ENCODE results near the gene WDR82. TPM values are rescaled to one million over a fixed set of nuclear protein-coding genes. Genes with fewer than 3 reads are reported as not detected.

The WDR82 gene
- total RNA-seq, 4 donors from 2014 or later = 42.9 to 56.9 (median 51.4) TPM

GRCh38 chr3:52253314-52254304 lies 24.8 kb downstream of the WDR82 start:
- ATAC-seq (ENCODE audit: low FRiP score) = peak; percentile 38
- no peak for TF ChIP-seq CTCF (IDR thresholded peaks at IDR 0.05)
- no peak for DNase-seq (ENCODE audit: low spot score)

- DNase-seq (ENCODE audit: low spot score) = no peak
- ATAC-seq (ENCODE audit: low FRiP score) = no peak
- TF ChIP-seq CTCF (IDR thresholded peaks at IDR 0.05) = no peak
Measured at GRCh38 chr3:52250122-52250521, 28.3 kb downstream of the WDR82 start.

GRCh38 chr3:52249683-52250082 lies 28.8 kb downstream of the WDR82 start:
- DNase-seq (ENCODE audit: low spot score) (no peak), ATAC-seq (ENCODE audit: low FRiP score) (no peak)
- no peak for TF ChIP-seq CTCF (IDR thresholded peaks at IDR 0.05)

GRCh38 chr3:52248816-52249547 lies 29.5 kb downstream of the WDR82 start:
- no peak for TF ChIP-seq CTCF (IDR thresholded peaks at IDR 0.05)
- DNase-seq (ENCODE audit: low spot score) = no peak
- ATAC-seq (ENCODE audit: low FRiP score) = no peak

- no peak for ATAC-seq (ENCODE audit: low FRiP score)
- TF ChIP-seq CTCF (IDR thresholded peaks at IDR 0.05) = no peak
Measured at GRCh38 chr3:52248165-52248541, 30.3 kb downstream of the WDR82 start.

GRCh38 chr3:52247409-52248164 lies 30.9 kb downstream of the WDR82 start:
- no peak for TF ChIP-seq CTCF (IDR thresholded peaks at IDR 0.05)
- DNase-seq (ENCODE audit: low spot score) (no peak), ATAC-seq (ENCODE audit: low FRiP score) (no peak)

More at GRCh38 chr3:52248165-52248541, 30.3 kb downstream of the WDR82 start:
- DNase-seq (ENCODE audit: low spot score) = no peak
